Stimulated activated CD4-positive, alpha-beta T cell treated with anti-CD3 and anti-CD28 coated beads, Interleukin-4, amount 100 ng/mL, for 48 hours (primary cell): ENCODE data around the gene EGFLAM.

ENCODE experiments used
- DNase-seq, 2 donors: peaks; one replicate each; pipeline ENCODE4 v3.0.0-alpha.2; 2020; ENCODE audit warnings: low read depth in 2 of 2

The EGFLAM gene

GRCh38 chr5:38469707-38470267, 211.4 kb downstream of the EGFLAM start:
- no peak for DNase-seq

- no peak for DNase-seq
Measured at GRCh38 chr5:38471709-38472108, 213.3 kb downstream of the EGFLAM start.

GRCh38 chr5:38472541-38472940, 214.2 kb downstream of the EGFLAM start:
- DNase-seq = no peak

DNA sequence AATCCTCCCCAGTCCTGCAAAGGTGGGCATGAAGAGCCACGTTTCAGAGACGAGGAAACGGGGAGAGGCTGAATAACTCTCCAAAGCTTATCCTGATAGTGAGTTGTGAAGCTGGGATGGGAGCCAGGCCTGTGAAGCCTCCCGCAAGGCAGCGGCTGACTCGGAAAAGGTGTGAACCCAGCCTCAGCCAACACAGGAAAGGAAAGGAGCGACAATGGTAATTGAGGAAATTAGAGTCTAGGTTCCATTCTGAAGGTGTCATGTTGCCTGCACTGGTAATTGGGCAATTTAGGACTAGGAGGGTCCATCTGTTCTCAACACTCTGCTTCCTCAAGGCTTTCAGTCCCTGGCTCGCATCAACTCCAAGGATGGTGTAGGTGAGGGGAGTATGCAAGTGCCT, 214.6 kb downstream of the EGFLAM start:
- no peak for DNase-seq

- no peak for DNase-seq
Measured at GRCh38 chr5:38478166-38478565, 219.8 kb downstream of the EGFLAM start.

GRCh38 chr5:38478878-38479277, 220.5 kb downstream of the EGFLAM start:
- no peak for DNase-seq

- no peak for DNase-seq
Measured at GRCh38 chr5:38479315-38479904, 221.1 kb downstream of the EGFLAM start.

GRCh38 chr5:38483805-38484398, 225.5 kb downstream of the EGFLAM start:
- no peak for DNase-seq

- DNase-seq = no peak
Measured at GRCh38 chr5:38494175-38494574, 235.8 kb downstream of the EGFLAM start.

- no peak for DNase-seq
Measured at GRCh38 chr5:38494763-38495162, 236.4 kb downstream of the EGFLAM start.

DNA sequence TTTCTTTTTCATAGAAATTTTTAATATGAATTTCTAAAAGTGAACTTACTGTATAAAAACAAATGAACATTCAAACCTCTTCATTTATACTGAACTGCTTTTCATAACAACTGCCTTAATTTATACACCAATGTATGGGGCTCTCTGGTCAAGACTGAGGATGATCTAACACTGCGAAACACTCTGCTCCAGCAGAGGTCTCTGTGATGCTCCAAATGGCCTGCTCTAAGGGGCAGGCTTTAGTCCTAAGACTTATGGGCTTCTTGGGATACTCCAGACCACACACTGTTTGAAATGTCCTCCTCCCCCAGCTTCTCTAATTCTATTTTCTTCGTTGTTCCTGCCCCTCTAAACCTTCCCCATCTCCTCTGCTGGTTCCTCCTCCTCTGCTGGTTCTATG, 239.6 kb downstream of the EGFLAM start:
- no peak for DNase-seq

GRCh38 chr5:38500573-38501260, 242.4 kb downstream of the EGFLAM start:
- no peak for DNase-seq

GRCh38 chr5:38506302-38506701, 247.9 kb downstream of the EGFLAM start:
- no peak for DNase-seq

DNA sequence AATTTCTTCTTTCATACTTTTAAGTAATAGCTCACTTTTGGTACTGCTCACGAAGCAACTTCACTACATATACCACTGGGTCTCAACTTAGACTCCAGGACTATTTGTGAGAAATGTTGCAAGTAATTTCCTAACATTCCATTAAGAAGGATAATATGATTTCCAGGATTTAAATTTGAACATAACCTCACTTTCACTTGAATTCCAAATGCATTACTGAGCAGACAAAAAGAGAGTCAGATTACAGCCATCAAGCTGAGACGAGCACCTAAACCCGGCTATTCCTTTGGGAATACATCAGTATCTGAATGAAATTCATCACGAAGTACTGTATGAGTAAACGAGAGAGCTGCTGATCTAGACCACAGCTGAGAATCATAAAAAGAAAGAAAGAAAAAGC, 250.8 kb downstream of the EGFLAM start:
- DNase-seq = no peak
